ENCODE measurements around the gene CCR7. TPM values are rescaled to one million over a fixed set of nuclear protein-coding genes. Genes with fewer than 3 reads are reported as not detected.

Gene CCR7
- total and polyA plus RNA-seq, 2 of the 13 experiments (the other 11 are each of a cell fraction or from before 2014, with no cell fraction given) = 0.04 to 0.53 TPM

DNA sequence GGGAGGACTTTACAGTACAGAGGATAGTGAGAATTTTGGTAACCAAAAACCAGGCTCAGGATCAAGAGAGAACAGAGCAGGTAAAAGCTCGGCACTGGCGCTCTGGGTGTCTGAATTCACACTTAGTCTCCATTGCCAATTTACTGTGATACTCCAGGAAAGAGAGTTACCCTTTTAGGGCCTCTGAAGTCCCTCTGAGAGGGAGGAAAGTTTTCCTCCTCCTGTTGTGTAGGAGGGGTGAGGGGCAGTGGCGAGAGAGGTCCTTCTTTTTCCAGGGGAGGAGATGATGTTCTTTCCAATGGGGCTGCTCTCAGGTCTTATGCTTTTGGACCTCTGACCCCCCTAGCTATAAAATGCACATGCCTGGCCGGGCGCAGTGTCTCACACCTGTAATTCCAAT is 58.5 kb downstream of the CCR7 start (continued):
- TF ChIP-seq, protein P1, sequence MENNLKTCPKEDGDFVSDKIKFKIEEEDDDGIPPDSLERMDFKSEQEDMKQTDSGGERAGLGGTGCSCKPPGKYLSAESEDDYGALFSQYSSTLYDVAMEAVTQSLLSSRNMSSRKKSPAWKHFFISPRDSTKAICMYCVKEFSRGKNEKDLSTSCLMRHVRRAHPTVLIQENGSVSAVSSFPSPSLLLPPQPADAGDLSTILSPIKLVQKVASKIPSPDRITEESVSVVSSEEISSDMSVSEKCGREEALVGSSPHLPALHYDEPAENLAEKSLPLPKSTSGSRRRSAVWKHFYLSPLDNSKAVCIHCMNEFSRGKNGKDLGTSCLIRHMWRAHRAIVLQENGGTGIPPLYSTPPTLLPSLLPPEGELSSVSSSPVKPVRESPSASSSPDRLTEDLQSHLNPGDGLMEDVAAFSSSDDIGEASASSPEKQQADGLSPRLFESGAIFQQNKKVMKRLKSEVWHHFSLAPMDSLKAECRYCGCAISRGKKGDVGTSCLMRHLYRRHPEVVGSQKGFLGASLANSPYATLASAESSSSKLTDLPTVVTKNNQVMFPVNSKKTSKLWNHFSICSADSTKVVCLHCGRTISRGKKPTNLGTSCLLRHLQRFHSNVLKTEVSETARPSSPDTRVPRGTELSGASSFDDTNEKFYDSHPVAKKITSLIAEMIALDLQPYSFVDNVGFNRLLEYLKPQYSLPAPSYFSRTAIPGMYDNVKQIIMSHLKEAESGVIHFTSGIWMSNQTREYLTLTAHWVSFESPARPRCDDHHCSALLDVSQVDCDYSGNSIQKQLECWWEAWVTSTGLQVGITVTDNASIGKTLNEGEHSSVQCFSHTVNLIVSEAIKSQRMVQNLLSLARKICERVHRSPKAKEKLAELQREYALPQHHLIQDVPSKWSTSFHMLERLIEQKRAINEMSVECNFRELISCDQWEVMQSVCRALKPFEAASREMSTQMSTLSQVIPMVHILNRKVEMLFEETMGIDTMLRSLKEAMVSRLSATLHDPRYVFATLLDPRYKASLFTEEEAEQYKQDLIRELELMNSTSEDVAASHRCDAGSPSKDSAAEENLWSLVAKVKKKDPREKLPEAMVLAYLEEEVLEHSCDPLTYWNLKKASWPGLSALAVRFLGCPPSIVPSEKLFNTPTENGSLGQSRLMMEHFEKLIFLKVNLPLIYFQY (CRISPR knock-in tag; IDR thresholded peaks at IDR 0.05; ENCODE audit: borderline replicate concordance) = no peak

Other genes with a start within 250 kb of the CCR7 start
- gene GJD3, start 200.7 kb downstream of the CCR7 start, total RNA-seq (2016; rRNA removed; fragmentation: Illumina TruSeq; extraction: Trizol) = not detected in 2 replicates
- not detected in 2 replicates for gene GJD3, start 200.7 kb downstream of the CCR7 start, polyA plus RNA-seq (2011; rRNA removed)
- gene TOP2A, start 147.6 kb downstream of the CCR7 start, total RNA-seq (2016; rRNA removed; fragmentation: Illumina TruSeq; extraction: Trizol) = 327 and 614 TPM in 2 replicates
- gene TOP2A, start 147.6 kb downstream of the CCR7 start, polyA plus RNA-seq (2011; rRNA removed) = 52.7 and 108 TPM in 2 replicates
- 4.1 and 4.9 TPM in 2 replicates for gene IGFBP4, start 122.0 kb downstream of the CCR7 start, total RNA-seq (2016; rRNA removed; fragmentation: Illumina TruSeq; extraction: Trizol)
- 43.6 and 49.0 TPM in 2 replicates for gene IGFBP4, start 122.0 kb downstream of the CCR7 start, polyA plus RNA-seq (2011; rRNA removed)
- 0.58 TPM in 2 replicates for gene TNS4, start 63.8 kb downstream of the CCR7 start, total RNA-seq (2016; rRNA removed; fragmentation: Illumina TruSeq; extraction: Trizol)
- gene TNS4, start 63.8 kb downstream of the CCR7 start, polyA plus RNA-seq (2011; rRNA removed) = 1.7 and 2.1 TPM in 2 replicates
- 127 and 168 TPM in 2 replicates for gene SMARCE1, start 82.3 kb upstream of the CCR7 start, total RNA-seq (2016; rRNA removed; fragmentation: Illumina TruSeq; extraction: Trizol)
- 34.6 and 43.5 TPM in 2 replicates for gene SMARCE1, start 82.3 kb upstream of the CCR7 start, polyA plus RNA-seq (2011; rRNA removed)
- gene KRT222, start 99.7 kb upstream of the CCR7 start, total RNA-seq (2016; rRNA removed; fragmentation: Illumina TruSeq; extraction: Trizol) = not detected in 2 replicates
- gene KRT222, start 99.7 kb upstream of the CCR7 start, polyA plus RNA-seq (2011; rRNA removed) = not detected in 2 replicates
- gene KRT24, start 138.3 kb upstream of the CCR7 start, total RNA-seq (2016; rRNA removed; fragmentation: Illumina TruSeq; extraction: Trizol) = not detected in 2 replicates
- gene KRT24, start 138.3 kb upstream of the CCR7 start, polyA plus RNA-seq (2011; rRNA removed) = not detected in 2 replicates
- gene KRT25, start 189.9 kb upstream of the CCR7 start, total RNA-seq (2016; rRNA removed; fragmentation: Illumina TruSeq; extraction: Trizol) = not detected in 2 replicates
- not detected in 2 replicates for gene KRT25, start 189.9 kb upstream of the CCR7 start, polyA plus RNA-seq (2011; rRNA removed)
- gene KRT26, start 206.7 kb upstream of the CCR7 start, total RNA-seq (2016; rRNA removed; fragmentation: Illumina TruSeq; extraction: Trizol) = not detected in 2 replicates
- not detected in 2 replicates for gene KRT26, start 206.7 kb upstream of the CCR7 start, polyA plus RNA-seq (2011; rRNA removed)
- gene KRT27, start 217.1 kb upstream of the CCR7 start, total RNA-seq (2016; rRNA removed; fragmentation: Illumina TruSeq; extraction: Trizol) = not detected in 2 replicates
- gene KRT27, start 217.1 kb upstream of the CCR7 start, polyA plus RNA-seq (2011; rRNA removed) = not detected in 2 replicates
- not detected in 2 replicates for gene KRT28, start 234.5 kb upstream of the CCR7 start, total RNA-seq (2016; rRNA removed; fragmentation: Illumina TruSeq; extraction: Trizol)
- gene KRT28, start 234.5 kb upstream of the CCR7 start, polyA plus RNA-seq (2011; rRNA removed) = not detected in 2 replicates